Ishikawa (cell line): ENCODE results near the gene PLS1.

Experiments
- CEBPB ChIP-seq: IDR thresholded peaks from 2 replicates; pipeline ENCODE4 v1.6.1; 2012
- CREB1 ChIP-seq: IDR thresholded peaks from 2 replicates; pipeline ENCODE4 v1.6.1; 2012; ENCODE audit warnings: low read depth
- EGR1 ChIP-seq: IDR thresholded peaks from 2 replicates; pipeline ENCODE4 v1.6.1; 2012
- EP300 ChIP-seq: IDR thresholded peaks from 2 replicates; pipeline ENCODE4 v1.6.1; 2012; ENCODE audit warnings: borderline replicate concordance
- FOXM1 ChIP-seq: IDR thresholded peaks from 2 replicates; pipeline ENCODE4 v1.6.1; 2012; ENCODE audit warnings: low read depth, borderline replicate concordance
- NFIC ChIP-seq: IDR thresholded peaks from 2 replicates; pipeline ENCODE4 v1.6.1; 2012
- RAD21 ChIP-seq: IDR thresholded peaks from 2 replicates; pipeline ENCODE4 v1.6.1; 2012; ENCODE audit warnings: low read depth
- TAF1 ChIP-seq: IDR thresholded peaks from 2 replicates; pipeline ENCODE4 v1.6.1; 2012; ENCODE audit warnings: low read depth, mild to moderate bottlenecking
- TCF12 ChIP-seq: IDR thresholded peaks from 2 replicates; pipeline ENCODE4 v1.6.1; 2012; ENCODE audit warnings: low read depth
- TEAD4 ChIP-seq: IDR thresholded peaks from 2 replicates; pipeline ENCODE4 v1.6.1; 2012
- YY1 ChIP-seq: IDR thresholded peaks from 2 replicates; pipeline ENCODE4 v1.6.1; 2012; ENCODE audit warnings: low read depth
- ZBTB7A ChIP-seq: IDR thresholded peaks from 2 replicates; pipeline ENCODE4 v1.6.1; 2012; ENCODE audit warnings: low read depth
- TF ChIP-seq, protein P1 (sequence below): IDR thresholded peaks from 2 replicates; pipeline ENCODE4 v1.6.1; 2012
- TF ChIP-seq, protein P2 (sequence below): IDR thresholded peaks from 2 replicates; pipeline ENCODE4 v1.6.1; 2012
- TF ChIP-seq, protein P3 (sequence below): IDR thresholded peaks from 2 replicates; pipeline ENCODE4 v1.6.1; 2012; ENCODE audit warnings: low read depth, mild to moderate bottlenecking

PLS1 gene

DNA sequence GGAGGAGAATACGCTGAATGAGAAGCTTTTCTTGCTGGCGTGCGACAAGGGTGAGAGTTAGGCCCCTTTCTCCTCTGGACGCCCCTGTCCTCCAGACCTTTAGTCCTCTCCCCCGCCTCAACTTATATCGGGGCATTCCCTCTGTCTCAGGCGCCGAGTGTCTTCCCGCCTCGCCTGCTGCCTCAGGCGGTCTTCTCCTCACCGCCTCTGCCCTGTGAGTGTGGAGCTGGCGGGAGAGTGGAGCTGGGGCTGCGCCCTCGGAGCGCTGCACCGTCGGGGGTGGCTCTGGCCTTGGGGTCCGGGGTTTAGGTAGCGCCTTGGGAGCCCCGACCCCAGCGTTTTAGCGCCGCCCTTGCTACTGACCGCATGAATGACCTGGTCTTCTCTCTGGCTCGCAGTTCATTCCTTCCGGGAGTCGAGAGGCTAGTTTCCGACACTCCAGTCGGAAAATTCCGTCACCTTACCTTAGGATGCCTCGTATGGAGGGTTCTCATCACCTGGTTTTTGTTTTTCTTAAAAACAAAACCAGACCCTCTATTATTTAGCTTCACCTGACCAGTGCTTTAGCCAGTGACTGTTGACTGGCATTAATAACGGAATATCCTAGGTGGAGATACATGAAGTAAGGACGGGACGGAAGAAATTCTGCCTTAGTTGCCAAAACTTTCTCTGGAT lies 128.6 kb downstream of the PLS1 start:
- no peak for TF ChIP-seq TAF1
- TF ChIP-seq, protein P1, sequence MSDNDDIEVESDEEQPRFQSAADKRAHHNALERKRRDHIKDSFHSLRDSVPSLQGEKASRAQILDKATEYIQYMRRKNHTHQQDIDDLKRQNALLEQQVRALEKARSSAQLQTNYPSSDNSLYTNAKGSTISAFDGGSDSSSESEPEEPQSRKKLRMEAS: no peak
- no peak for TF ChIP-seq TEAD4
- TF ChIP-seq, protein P2, sequence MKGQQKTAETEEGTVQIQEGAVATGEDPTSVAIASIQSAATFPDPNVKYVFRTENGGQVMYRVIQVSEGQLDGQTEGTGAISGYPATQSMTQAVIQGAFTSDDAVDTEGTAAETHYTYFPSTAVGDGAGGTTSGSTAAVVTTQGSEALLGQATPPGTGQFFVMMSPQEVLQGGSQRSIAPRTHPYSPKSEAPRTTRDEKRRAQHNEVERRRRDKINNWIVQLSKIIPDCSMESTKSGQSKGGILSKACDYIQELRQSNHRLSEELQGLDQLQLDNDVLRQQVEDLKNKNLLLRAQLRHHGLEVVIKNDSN: no peak
- no peak for TF ChIP-seq EP300
- no peak for TF ChIP-seq EGR1
- no peak for TF ChIP-seq NFIC
- TF ChIP-seq CREB1: no peak
- no peak for TF ChIP-seq RAD21
- no peak for TF ChIP-seq ZBTB7A
- TF ChIP-seq YY1: no peak
- no peak for TF ChIP-seq TCF12
- TF ChIP-seq, protein P3, sequence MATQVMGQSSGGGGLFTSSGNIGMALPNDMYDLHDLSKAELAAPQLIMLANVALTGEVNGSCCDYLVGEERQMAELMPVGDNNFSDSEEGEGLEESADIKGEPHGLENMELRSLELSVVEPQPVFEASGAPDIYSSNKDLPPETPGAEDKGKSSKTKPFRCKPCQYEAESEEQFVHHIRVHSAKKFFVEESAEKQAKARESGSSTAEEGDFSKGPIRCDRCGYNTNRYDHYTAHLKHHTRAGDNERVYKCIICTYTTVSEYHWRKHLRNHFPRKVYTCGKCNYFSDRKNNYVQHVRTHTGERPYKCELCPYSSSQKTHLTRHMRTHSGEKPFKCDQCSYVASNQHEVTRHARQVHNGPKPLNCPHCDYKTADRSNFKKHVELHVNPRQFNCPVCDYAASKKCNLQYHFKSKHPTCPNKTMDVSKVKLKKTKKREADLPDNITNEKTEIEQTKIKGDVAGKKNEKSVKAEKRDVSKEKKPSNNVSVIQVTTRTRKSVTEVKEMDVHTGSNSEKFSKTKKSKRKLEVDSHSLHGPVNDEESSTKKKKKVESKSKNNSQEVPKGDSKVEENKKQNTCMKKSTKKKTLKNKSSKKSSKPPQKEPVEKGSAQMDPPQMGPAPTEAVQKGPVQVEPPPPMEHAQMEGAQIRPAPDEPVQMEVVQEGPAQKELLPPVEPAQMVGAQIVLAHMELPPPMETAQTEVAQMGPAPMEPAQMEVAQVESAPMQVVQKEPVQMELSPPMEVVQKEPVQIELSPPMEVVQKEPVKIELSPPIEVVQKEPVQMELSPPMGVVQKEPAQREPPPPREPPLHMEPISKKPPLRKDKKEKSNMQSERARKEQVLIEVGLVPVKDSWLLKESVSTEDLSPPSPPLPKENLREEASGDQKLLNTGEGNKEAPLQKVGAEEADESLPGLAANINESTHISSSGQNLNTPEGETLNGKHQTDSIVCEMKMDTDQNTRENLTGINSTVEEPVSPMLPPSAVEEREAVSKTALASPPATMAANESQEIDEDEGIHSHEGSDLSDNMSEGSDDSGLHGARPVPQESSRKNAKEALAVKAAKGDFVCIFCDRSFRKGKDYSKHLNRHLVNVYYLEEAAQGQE: no peak
- TF ChIP-seq FOXM1: no peak
- no peak for TF ChIP-seq CEBPB

DNA sequence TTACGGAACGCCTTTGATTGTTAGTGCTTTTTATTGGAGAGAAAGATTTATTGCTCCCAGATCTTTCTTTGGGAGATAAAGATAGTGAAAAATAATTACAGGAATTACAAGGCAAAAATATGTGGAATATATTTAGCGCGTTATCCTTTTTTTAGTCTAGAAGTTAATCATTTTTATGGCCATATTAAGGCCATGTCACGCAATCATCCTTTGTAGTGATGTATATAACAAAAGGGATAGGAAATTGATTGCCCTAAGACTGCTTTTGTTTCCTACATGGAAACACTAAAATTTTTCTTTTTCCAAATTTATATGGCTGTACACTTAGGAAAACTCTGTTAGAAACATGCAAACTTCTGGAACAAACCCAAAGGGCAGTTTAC lies 129.2 kb downstream of the PLS1 start:
- TF ChIP-seq TAF1 (no peak), RAD21 (no peak)
- TF ChIP-seq, protein P3: no peak

DNA sequence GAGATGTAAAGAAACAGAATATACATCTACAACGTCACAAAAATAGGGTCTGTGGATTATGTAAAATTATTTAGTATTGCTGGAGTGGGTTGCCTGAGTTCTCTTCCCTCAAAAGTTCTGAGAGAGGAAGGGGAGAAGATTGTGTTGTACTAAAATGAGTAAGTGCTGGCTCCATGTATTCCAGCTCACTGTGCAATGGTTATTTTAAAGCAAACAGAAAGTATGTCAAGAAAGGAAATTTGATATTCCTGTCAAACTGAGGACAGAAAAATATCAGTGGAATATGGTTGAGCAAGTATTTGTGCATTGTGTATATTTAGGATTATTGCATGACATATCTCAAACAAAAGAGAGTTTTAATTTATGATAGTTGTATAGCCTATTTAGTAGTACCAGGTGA lies 129.8 kb downstream of the PLS1 start:
- TF ChIP-seq, protein P3: no peak
- TF ChIP-seq RAD21 (no peak), CEBPB (no peak), TEAD4 (no peak), TCF12 (no peak)
- TF ChIP-seq, protein P1: no peak

DNA sequence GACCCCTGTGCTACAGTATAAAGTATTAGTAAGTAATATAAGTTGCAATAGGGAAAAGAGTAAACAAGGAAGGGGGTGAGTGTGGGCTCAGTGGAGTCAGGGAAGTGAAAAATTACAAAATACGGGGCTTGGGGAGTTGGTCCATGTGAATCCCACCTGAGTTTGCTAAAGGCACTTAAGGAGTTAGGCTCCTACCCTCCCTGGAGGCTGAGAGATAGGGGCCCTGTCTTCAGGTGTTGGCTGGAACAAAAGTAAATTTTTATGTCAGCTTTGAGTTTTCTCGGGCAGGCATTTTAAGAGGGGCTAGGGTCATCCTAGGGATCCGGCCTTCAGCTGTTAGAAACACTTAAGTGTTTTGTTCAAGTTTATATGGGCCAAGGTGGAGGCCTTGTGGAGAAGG lies 135.9 kb downstream of the PLS1 start:
- TF ChIP-seq, protein P1: no peak
- TF ChIP-seq ZBTB7A (no peak), YY1 (no peak)
- TF ChIP-seq, protein P3: no peak
